GM12864 (cell line): ENCODE results near the gene FSTL5.

Experiments
- DNase-seq: peaks from one replicate; pipeline ENCODE4 v3.0.0-alpha.2; 2011; ENCODE audit warnings: low read depth
- H3K4me3 ChIP-seq: 2 replicates; pipeline ENCODE4 v1.5.1; 2011; ENCODE audit warnings: mild to moderate bottlenecking, low read depth, low read length, control low read depth
- TF ChIP-seq, protein P1 (sequence below): IDR thresholded peaks from 2 replicates; pipeline ENCODE4 v1.5.1; 2011; ENCODE audit warnings: low read depth, mild to moderate bottlenecking, moderate library complexity, low read length, control low read depth, inconsistent platforms; ENCODE audit errors: missing control alignments

Gene FSTL5

GRCh38 chr4:161457906-161458305 lies 705.9 kb downstream of the FSTL5 start:
- TF ChIP-seq, protein P1, sequence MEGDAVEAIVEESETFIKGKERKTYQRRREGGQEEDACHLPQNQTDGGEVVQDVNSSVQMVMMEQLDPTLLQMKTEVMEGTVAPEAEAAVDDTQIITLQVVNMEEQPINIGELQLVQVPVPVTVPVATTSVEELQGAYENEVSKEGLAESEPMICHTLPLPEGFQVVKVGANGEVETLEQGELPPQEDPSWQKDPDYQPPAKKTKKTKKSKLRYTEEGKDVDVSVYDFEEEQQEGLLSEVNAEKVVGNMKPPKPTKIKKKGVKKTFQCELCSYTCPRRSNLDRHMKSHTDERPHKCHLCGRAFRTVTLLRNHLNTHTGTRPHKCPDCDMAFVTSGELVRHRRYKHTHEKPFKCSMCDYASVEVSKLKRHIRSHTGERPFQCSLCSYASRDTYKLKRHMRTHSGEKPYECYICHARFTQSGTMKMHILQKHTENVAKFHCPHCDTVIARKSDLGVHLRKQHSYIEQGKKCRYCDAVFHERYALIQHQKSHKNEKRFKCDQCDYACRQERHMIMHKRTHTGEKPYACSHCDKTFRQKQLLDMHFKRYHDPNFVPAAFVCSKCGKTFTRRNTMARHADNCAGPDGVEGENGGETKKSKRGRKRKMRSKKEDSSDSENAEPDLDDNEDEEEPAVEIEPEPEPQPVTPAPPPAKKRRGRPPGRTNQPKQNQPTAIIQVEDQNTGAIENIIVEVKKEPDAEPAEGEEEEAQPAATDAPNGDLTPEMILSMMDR: no peak
- no peak for DNase-seq
- H3K4me3 ChIP-seq: no peak overlapping the region

GRCh38 chr4:161457311-161457710 lies 706.5 kb downstream of the FSTL5 start:
- TF ChIP-seq, protein P1: no peak

GRCh38 chr4:161454860-161455259 lies 708.9 kb downstream of the FSTL5 start:
- H3K4me3 ChIP-seq: no peak overlapping the region
- DNase-seq: no peak
- TF ChIP-seq, protein P1: no peak

More at GRCh38 chr4:161457311-161457710, 706.5 kb downstream of the FSTL5 start:
- H3K4me3 ChIP-seq: no peak overlapping the region
- no peak for DNase-seq

DNA sequence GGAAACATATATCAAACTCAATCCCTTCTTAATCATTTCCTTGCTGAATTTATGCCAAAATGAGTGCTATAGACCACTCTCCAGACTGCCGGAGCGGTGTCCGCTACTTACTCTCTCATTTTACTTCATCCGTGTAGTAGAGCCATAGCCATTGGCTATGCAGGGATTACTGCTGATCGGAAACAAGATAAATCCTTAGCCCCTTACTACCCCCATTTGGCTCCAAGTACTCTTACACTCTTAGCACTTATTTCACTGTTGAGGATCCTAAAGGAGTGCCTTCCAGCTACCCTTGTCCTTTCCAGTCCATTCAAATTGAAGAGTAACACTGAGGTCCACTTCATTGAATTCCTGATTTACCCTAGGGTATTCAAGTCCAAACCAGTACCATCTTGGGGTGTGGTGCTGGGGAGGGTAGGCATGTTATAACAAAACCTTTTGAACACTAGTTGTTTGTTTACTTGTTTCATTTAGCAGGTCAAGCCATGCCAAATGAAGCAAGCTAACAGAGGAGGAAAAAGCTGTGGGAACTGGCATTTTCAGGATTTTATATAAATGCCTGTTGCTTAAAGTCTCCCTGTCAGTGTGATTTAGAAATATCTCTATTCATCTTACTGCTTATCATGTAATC lies 715.1 kb downstream of the FSTL5 start:
- H3K4me3 ChIP-seq: no peak overlapping the region
- DNase-seq: no peak
- TF ChIP-seq, protein P1: no peak

- no peak for DNase-seq
- TF ChIP-seq, protein P1: no peak
- H3K4me3 ChIP-seq: no peak overlapping the region
These were observed 719.2 kb downstream of the FSTL5 start for GRCh38 chr4:161444626-161445025.

DNA sequence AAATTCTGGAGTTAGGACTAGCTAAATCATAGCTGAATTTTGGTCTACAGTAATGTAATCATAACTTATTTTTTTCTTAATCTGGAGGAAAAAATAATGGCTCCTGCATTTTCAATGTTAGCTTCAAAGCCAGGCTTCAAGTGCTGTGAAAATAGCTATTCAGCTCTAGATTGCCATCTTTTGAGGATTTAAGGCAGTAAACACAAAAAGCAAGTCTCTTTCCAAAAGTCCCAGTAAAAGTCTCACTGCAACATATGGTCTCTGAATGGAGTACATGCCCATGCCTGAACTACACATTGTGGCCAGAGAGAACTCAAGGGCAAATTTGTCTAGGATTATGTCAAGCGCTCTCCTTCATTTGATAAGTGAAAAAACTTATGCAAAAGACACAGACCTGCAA lies 720.9 kb downstream of the FSTL5 start:
- DNase-seq: no peak
- TF ChIP-seq, protein P1: no peak
- H3K4me3 ChIP-seq: no peak overlapping the region

GRCh38 chr4:161438096-161438495 lies 725.7 kb downstream of the FSTL5 start:
- TF ChIP-seq, protein P1: no peak
- no peak for DNase-seq
- no peak overlapping the region for H3K4me3 ChIP-seq
